H9 (cell line): Measurements from ENCODE around the gene UBLCP1. TPM values are rescaled to one million over a fixed set of nuclear protein-coding genes. Genes with fewer than 3 reads are reported as not detected.

Source experiments
- DNase-seq: peaks from one replicate; pipeline ENCODE4 v3.0.0-alpha.2; 2017
- H2AFZ ChIP-seq: one replicate; pipeline ENCODE4 v1.6.1; 2013; ENCODE audit warnings: mild to moderate bottlenecking, low read length, control low read depth, moderate library complexity
- H2AK5ac ChIP-seq: 2 replicates; pipeline ENCODE4 v1.6.1; 2013; ENCODE audit warnings: low read length, control low read depth, mixed read lengths; ENCODE audit not compliant: insufficient read length
- H2BK120ac ChIP-seq: one replicate; pipeline ENCODE4 v1.6.1; 2013; ENCODE audit warnings: low read depth, mild to moderate bottlenecking, low read length, control low read depth, inconsistent platforms; ENCODE audit not compliant: poor library complexity, severe bottlenecking
- H2BK12ac ChIP-seq: 2 replicates; pipeline ENCODE4 v1.6.1; 2013; ENCODE audit warnings: low read length, control low read depth, mixed read lengths, low read depth; ENCODE audit not compliant: insufficient read length
- H2BK15ac ChIP-seq: 2 replicates; pipeline ENCODE4 v1.6.1; 2013; ENCODE audit warnings: low read depth, low read length, control low read depth
- H2BK20ac ChIP-seq: one replicate; pipeline ENCODE4 v1.6.1; 2013; ENCODE audit warnings: low read depth, mild to moderate bottlenecking, low read length, control low read depth, inconsistent platforms; ENCODE audit not compliant: poor library complexity, severe bottlenecking
- H2BK5ac ChIP-seq: 2 replicates; pipeline ENCODE4 v1.6.1; 2013; ENCODE audit warnings: low read length, control low read depth, mixed read lengths; ENCODE audit not compliant: insufficient read length
- H3K14ac ChIP-seq: 2 replicates; pipeline ENCODE4 v1.6.1; 2013; ENCODE audit warnings: low read length, control low read depth; ENCODE audit not compliant: insufficient read depth
- H3K18ac ChIP-seq: 2 replicates; pipeline ENCODE4 v1.6.1; 2013; ENCODE audit warnings: low read depth, mild to moderate bottlenecking, mixed read lengths, low read length, control low read depth; ENCODE audit not compliant: insufficient read length
- H3K23ac ChIP-seq: 2 replicates; pipeline ENCODE4 v1.6.1; 2013; ENCODE audit warnings: low read length, control low read depth, mixed read lengths, low read depth; ENCODE audit not compliant: insufficient read length
- H3K23me2 ChIP-seq: 2 replicates; pipeline ENCODE4 v1.6.1; 2013; ENCODE audit warnings: low read depth, mild to moderate bottlenecking, mixed read lengths, low read length, control low read depth; ENCODE audit not compliant: insufficient read length, poor library complexity, severe bottlenecking
- H3K27ac ChIP-seq: 2 replicates; pipeline ENCODE4 v1.5.1; 2013; ENCODE audit warnings: low read length, control low read depth, mixed read lengths, low read depth; ENCODE audit not compliant: insufficient read length
- H3K27me3 ChIP-seq: 2 replicates; pipeline ENCODE4 v1.6.1; 2013; ENCODE audit warnings: low read length, control low read depth, inconsistent platforms; ENCODE audit not compliant: insufficient read depth
- H3K4ac ChIP-seq: 2 replicates; pipeline ENCODE4 v1.6.1; 2013; ENCODE audit warnings: low read depth, mild to moderate bottlenecking, control low read depth, inconsistent platforms, low read length, moderate library complexity
- H3K4me1 ChIP-seq: 2 replicates; pipeline ENCODE4 v1.6.1; 2013; ENCODE audit warnings: low read length, control low read depth, inconsistent platforms; ENCODE audit not compliant: insufficient read depth
- H3K4me2 ChIP-seq: 2 replicates; pipeline ENCODE4 v1.6.1; 2013; ENCODE audit warnings: low read length, control low read depth, mixed read lengths; ENCODE audit not compliant: insufficient read length, insufficient read depth
- H3K56ac ChIP-seq: 2 replicates; pipeline ENCODE4 v1.6.1; 2013; ENCODE audit warnings: low read depth, mild to moderate bottlenecking, mixed read lengths, low read length, control low read depth; ENCODE audit not compliant: insufficient read length
- H3K79me1 ChIP-seq: 2 replicates; pipeline ENCODE4 v1.6.1; 2013; ENCODE audit warnings: low read depth, mild to moderate bottlenecking, moderate library complexity, low read length, control low read depth, inconsistent platforms; ENCODE audit not compliant: insufficient read depth, poor library complexity, severe bottlenecking
- H3K79me2 ChIP-seq: 2 replicates; pipeline ENCODE4 v1.6.1; 2013; ENCODE audit warnings: low read length, control low read depth, inconsistent platforms; ENCODE audit not compliant: insufficient read depth
- H3K9ac ChIP-seq: 2 replicates; pipeline ENCODE4 v1.6.1; 2013; ENCODE audit warnings: low read length, control low read depth, mixed read lengths; ENCODE audit not compliant: insufficient read length; ENCODE audit errors: extremely low read depth
- H3K9me3 ChIP-seq: one replicate; pipeline ENCODE4 v1.6.1; 2013; ENCODE audit warnings: low read depth, low read length, inconsistent platforms; ENCODE audit not compliant: control insufficient read depth
- H3T11ph ChIP-seq: one replicate; pipeline ENCODE4 v1.6.1; 2013; ENCODE audit warnings: mild to moderate bottlenecking, low read length, control low read depth, inconsistent platforms
- H4K20me1 ChIP-seq: one replicate; pipeline ENCODE4 v1.6.1; 2013; ENCODE audit not compliant: control insufficient read depth, insufficient read length, insufficient read depth
- H4K5ac ChIP-seq: 2 replicates; pipeline ENCODE4 v1.6.1; 2013; ENCODE audit warnings: low read depth, mild to moderate bottlenecking, mixed read lengths, low read length, control low read depth; ENCODE audit not compliant: insufficient read length
- H4K8ac ChIP-seq: replicated peaks from 2 replicates; pipeline ENCODE4 v1.6.1; 2013; ENCODE audit warnings: low read length, control low read depth, mixed read lengths, low read depth; ENCODE audit not compliant: insufficient read length
- H4K91ac ChIP-seq: 2 replicates; pipeline ENCODE4 v1.6.1; 2013; ENCODE audit warnings: low read depth, mild to moderate bottlenecking, moderate library complexity, mixed read lengths, low read length, control low read depth; ENCODE audit not compliant: insufficient read length
- H3K27ac Mint-ChIP-seq, 3 experiments: 2 replicates in 2 of 3; 3 replicates in 1 of 3; pipeline ENCODE4 v1.8.0; 2020 to 2021; ENCODE audit warnings: mixed read lengths in 3 of 3, mild to moderate bottlenecking in 1 of 3, moderate library complexity in 1 of 3
- H3K27me3 Mint-ChIP-seq: 2 replicates; pipeline ENCODE4 v1.8.0; 2021; ENCODE audit warnings: low read depth, mild to moderate bottlenecking, moderate library complexity, mixed read lengths
- H3K36me3 Mint-ChIP-seq, 3 experiments: 2 replicates in 2 of 3; 3 replicates in 1 of 3; pipeline ENCODE4 v1.8.0; 2020 to 2021; ENCODE audit warnings: low read depth in 3 of 3, mixed read lengths in 3 of 3; ENCODE audit not compliant: insufficient read depth in 1 of 3
- H3K4me1 Mint-ChIP-seq, 2 experiments: 2 replicates each; pipeline ENCODE4 v1.8.0; 2020; ENCODE audit warnings: mixed read lengths in 2 of 2
- H3K4me3 Mint-ChIP-seq, 2 experiments: 2 replicates in 1 of 2; 3 replicates in 1 of 2; pipeline ENCODE4 v1.8.0; 2020 to 2021; ENCODE audit warnings: mild to moderate bottlenecking in 2 of 2, mixed read lengths in 2 of 2, moderate library complexity in 1 of 2
- H3K9me3 Mint-ChIP-seq, 2 experiments: 2 replicates in 1 of 2; 3 replicates in 1 of 2; pipeline ENCODE4 v1.8.0; 2020; ENCODE audit warnings: mild to moderate bottlenecking in 2 of 2, mixed read lengths in 2 of 2, moderate library complexity in 1 of 2
- WGBS: extraction: QIAGEN DNeasy Blood & Tissue Kit; methylation state at CpG from one replicate; pipeline ENCODE4 v1.1.7; 2013; ENCODE audit warnings: missing lambda C conversion rate, low lambda C conversion rate, mixed read lengths; ENCODE audit not compliant: insufficient read length; ENCODE audit errors: extremely low coverage; 5-methylcytosine and 5-hydroxymethylcytosine counted together
- total RNA-seq: library from RNA; stranded (reverse); gene quantifications from 2 replicates; pipeline ENCODE4 v1.2.1, GENCODE V29; 2021
- TF ChIP-seq, protein P1 (sequence below): fragments of 200-600 bp; sonication (generic); conservative IDR thresholded peaks from 3 replicates; pipeline ENCODE4 v1.8.0; 2021; ENCODE audit warnings: antibody characterized with exemption, mild to moderate bottlenecking

The UBLCP1 gene
- total RNA-seq, 1 experiment from 2014 or later, result 37.9 TPM

DNA sequence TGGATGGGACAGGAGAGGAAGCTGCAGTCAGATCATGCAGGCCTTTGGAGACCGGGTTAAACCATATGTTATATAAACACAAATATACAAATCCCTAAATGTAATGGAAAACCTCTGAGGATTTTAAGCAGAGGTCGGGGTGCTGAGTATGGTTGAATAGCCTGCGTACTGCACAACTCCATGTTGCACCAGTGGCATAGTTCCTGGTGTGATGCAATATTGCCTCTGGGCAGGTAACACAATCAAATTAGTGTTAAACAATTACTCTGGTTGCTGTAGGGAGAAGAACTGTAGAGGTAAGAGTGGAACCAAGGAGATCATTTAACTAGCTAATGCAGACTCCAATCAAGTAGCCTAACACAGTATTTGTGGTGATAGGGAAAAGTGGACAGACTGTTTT is 32.4 kb upstream of the UBLCP1 start:
- Histone ChIP-seq H3K9ac (no peak overlapping the region), H2BK12ac (no peak overlapping the region), H3K14ac (no peak overlapping the region), H2BK120ac (no peak overlapping the region), H3K9me3 (no peaks in the 10 kb centered on the region), H4K91ac (no peak overlapping the region), H3K23me2 (no peaks in the 10 kb centered on the region), H3K4ac (no peak overlapping the region), H3K79me1 (no peaks in the 10 kb centered on the region), H3K27ac (no peak overlapping the region), H4K5ac (no peak overlapping the region), H3K4me1 (no peaks in the 10 kb centered on the region), H2BK20ac (no peak overlapping the region), H3K56ac (no peak overlapping the region), H4K8ac (no peak overlapping the region), H4K20me1 (no peaks in the 10 kb centered on the region), H3T11ph (no peak overlapping the region), H3K79me2 (no peaks in the 10 kb centered on the region), H2AK5ac (no peak overlapping the region), H3K4me2 (no peak overlapping the region), H2BK15ac (no peak overlapping the region), H2AFZ (no peak overlapping the region), H3K18ac (no peak overlapping the region), H3K27me3 (peaks cover 33% of the 10 kb centered on the region; the same call in 1 of the 2 replicates), H2BK5ac (no peak overlapping the region), H3K23ac (no peak overlapping the region)
- Mint-ChIP-seq H3K9me3 (peaks cover 0 to 3% of the 10 kb centered on the region in 2 experiments; a peak in 2 of 5 replicates), H3K4me1 (peaks cover 14 to 17% of the 10 kb centered on the region in 2 experiments), H3K36me3 (no peaks in the 10 kb centered on the region; a peak in 1 of 7 replicates), H3K27me3 (peaks cover 95% of the 10 kb centered on the region), H3K27ac (no peak overlapping the region), H3K4me3 (no peak overlapping the region)
- TF ChIP-seq, protein P1, sequence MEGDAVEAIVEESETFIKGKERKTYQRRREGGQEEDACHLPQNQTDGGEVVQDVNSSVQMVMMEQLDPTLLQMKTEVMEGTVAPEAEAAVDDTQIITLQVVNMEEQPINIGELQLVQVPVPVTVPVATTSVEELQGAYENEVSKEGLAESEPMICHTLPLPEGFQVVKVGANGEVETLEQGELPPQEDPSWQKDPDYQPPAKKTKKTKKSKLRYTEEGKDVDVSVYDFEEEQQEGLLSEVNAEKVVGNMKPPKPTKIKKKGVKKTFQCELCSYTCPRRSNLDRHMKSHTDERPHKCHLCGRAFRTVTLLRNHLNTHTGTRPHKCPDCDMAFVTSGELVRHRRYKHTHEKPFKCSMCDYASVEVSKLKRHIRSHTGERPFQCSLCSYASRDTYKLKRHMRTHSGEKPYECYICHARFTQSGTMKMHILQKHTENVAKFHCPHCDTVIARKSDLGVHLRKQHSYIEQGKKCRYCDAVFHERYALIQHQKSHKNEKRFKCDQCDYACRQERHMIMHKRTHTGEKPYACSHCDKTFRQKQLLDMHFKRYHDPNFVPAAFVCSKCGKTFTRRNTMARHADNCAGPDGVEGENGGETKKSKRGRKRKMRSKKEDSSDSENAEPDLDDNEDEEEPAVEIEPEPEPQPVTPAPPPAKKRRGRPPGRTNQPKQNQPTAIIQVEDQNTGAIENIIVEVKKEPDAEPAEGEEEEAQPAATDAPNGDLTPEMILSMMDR, result no peak
- no CpG with 5 or more reads among the region's 3 CpGs for WGBS
- no peak for DNase-seq
